Cortex of kidney (tissue), 1 donor: Measurements from ENCODE around the gene ANKRD13B.

Source experiments
- DNase-seq: peaks from one replicate; lab custom pipeline; 2025; lab: John Stamatoyannopoulos, UW

Gene ANKRD13B

GRCh38 chr17:29568331-29569244 is 24.3 kb upstream of the ANKRD13B start, which contains the start of gene TP53I13:
Gene TP53I13, plus strand, starts transcription at chr17:29568701. Its CDS starts 58 bp downstream, at chr17:29568759.
- DNase-seq: no peak

- DNase-seq: no peak
Measured at GRCh38 chr17:29569245-29569950, 23.5 kb upstream of the ANKRD13B start.

- DNase-seq: no peak
Measured at GRCh38 chr17:29570521-29570920, 22.4 kb upstream of the ANKRD13B start.

GRCh38 chr17:29571486-29571882 is 21.4 kb upstream of the ANKRD13B start:
- no peak for DNase-seq

- DNase-seq: no peak
Measured at GRCh38 chr17:29571883-29572681, 20.9 kb upstream of the ANKRD13B start.

- no peak for DNase-seq
Measured at GRCh38 chr17:29572691-29573557, 20.0 kb upstream of the ANKRD13B start.

GRCh38 chr17:29573558-29573869 is 19.4 kb upstream of the ANKRD13B start:
- DNase-seq: no peak

GRCh38 chr17:29573871-29574731 is 18.8 kb upstream of the ANKRD13B start:
- DNase-seq: no peak

GRCh38 chr17:29574732-29575510 is 18.0 kb upstream of the ANKRD13B start:
- DNase-seq: no peak

- no peak for DNase-seq
Measured at GRCh38 chr17:29575511-29576213, 17.3 kb upstream of the ANKRD13B start.

GRCh38 chr17:29576214-29577000 is 16.5 kb upstream of the ANKRD13B start:
- no peak for DNase-seq

- no peak for DNase-seq
Measured at GRCh38 chr17:29577001-29577370, 15.9 kb upstream of the ANKRD13B start.

- DNase-seq: no peak
Measured at GRCh38 chr17:29577385-29578211, 15.3 kb upstream of the ANKRD13B start.

GRCh38 chr17:29578626-29579485 is 14.1 kb upstream of the ANKRD13B start:
- DNase-seq: no peak

GRCh38 chr17:29579866-29580771 is 12.8 kb upstream of the ANKRD13B start:
- no peak for DNase-seq
